SU-DHL-6 (cell line): ENCODE measurements around the gene DLG2.

ENCODE experiments used
- H2AFZ ChIP-seq: fragments of 200-600 bp; sonication (generic); 2 replicates; pipeline ENCODE4 v1.6.1; 2014; ENCODE audit warnings: low read depth, mild to moderate bottlenecking, moderate library complexity, mixed read lengths, antibody characterized with exemption, low read length; ENCODE audit not compliant: severe bottlenecking
- H3F3A ChIP-seq: fragments of 200-600 bp; shearing (Covaris generic); 2 replicates; pipeline ENCODE4 v1.6.0; 2016; ENCODE audit warnings: antibody characterized with exemption, mild to moderate bottlenecking; ENCODE audit not compliant: insufficient read depth
- H3K27ac ChIP-seq: fragments of 200-600 bp; sonication (generic); 2 replicates; pipeline ENCODE4 v1.5.1; 2016; ENCODE audit warnings: low read depth, mild to moderate bottlenecking, low read length, moderate library complexity, mixed read lengths
- H3K27me3 ChIP-seq: fragments of 200-600 bp; sonication (generic), shearing (Covaris generic); 2 replicates; pipeline ENCODE4 v1.6.0; 2014; ENCODE audit warnings: mild to moderate bottlenecking, low read length
- H3K36me3 ChIP-seq: fragments of 200-600 bp; sonication (generic); 2 replicates; pipeline ENCODE4 v1.6.1; 2014; ENCODE audit warnings: mild to moderate bottlenecking, low read length, mixed read lengths
- H3K4me2 ChIP-seq: fragments of 300-600, 200-600 bp; shearing (Covaris generic), sonication (generic); 2 replicates; pipeline ENCODE4 v1.6.0; 2014; ENCODE audit warnings: low read length, low read depth, mild to moderate bottlenecking; ENCODE audit not compliant: poor library complexity, severe bottlenecking
- H3K4me3 ChIP-seq: fragments of 200-600 bp; sonication (generic); 2 replicates; pipeline ENCODE4 v1.5.1; 2014; ENCODE audit warnings: antibody characterized with exemption, low read length, mild to moderate bottlenecking, mixed read lengths; ENCODE audit not compliant: insufficient read depth, poor library complexity, severe bottlenecking
- H3K79me2 ChIP-seq: fragments of 200-600 bp; sonication (generic); 2 replicates; pipeline ENCODE4 v1.6.1; 2014; ENCODE audit warnings: mild to moderate bottlenecking, low read length, moderate library complexity; ENCODE audit not compliant: insufficient read depth
- H3K9ac ChIP-seq: fragments of 200-600 bp; sonication (generic); 2 replicates; pipeline ENCODE4 v1.7.0; 2014; ENCODE audit warnings: mild to moderate bottlenecking, low read length
- H3K9me2 ChIP-seq: fragments of 200-600 bp; sonication (generic); replicated peaks from 2 replicates; pipeline ENCODE4 v1.6.1; 2014; ENCODE audit warnings: low read length; ENCODE audit not compliant: insufficient read depth
- H3K9me3 ChIP-seq: fragments of 200-600 bp; sonication (generic); 2 replicates; pipeline ENCODE4 v1.6.1; 2014; ENCODE audit warnings: low read length, mixed read lengths; ENCODE audit not compliant: insufficient read depth
- H4K20me1 ChIP-seq: fragments of 200-600 bp; sonication (generic); 2 replicates; pipeline ENCODE4 v1.6.1; 2014; ENCODE audit warnings: low read depth, mild to moderate bottlenecking, antibody characterized with exemption, low read length, moderate library complexity, mixed read lengths
- EZH2phosphoT487 ChIP-seq: fragments of 200-600 bp; sonication (generic), shearing (Covaris generic); conservative IDR thresholded peaks from 2 replicates; pipeline ENCODE4 v1.6.1; 2018; ENCODE audit warnings: mild to moderate bottlenecking, antibody characterized with exemption, low read length, moderate library complexity, mixed read lengths
- TF ChIP-seq, protein P1 (sequence below): fragments of 200-600 bp; sonication (generic); IDR thresholded peaks from one replicate; pipeline ENCODE4 v1.5.1; 2017; ENCODE audit warnings: antibody characterized with exemption, mild to moderate bottlenecking, low read length, moderate library complexity; ENCODE audit not compliant: insufficient read depth, poor library complexity, severe bottlenecking

The DLG2 gene

DNA sequence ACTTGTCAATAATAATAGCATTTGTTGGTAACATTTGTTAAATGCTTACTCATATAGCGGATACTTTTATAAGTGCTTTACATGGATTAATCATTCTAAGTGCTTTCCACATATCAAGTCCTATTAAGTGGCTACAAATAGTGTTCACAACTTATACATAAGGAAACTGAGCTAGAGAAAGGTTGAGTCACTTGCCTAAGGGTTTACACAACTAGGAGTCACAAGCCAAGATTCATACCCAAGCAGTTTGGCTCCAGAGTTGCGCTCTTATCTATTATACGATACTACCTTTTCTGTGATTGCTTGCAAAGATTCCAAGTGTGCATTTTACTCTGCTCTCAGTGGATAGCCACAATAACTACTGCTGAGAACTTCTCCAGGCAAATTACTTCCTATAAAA, 2125.1 kb downstream of the DLG2 start:
- no peaks in the 10 kb centered on the region for H3F3A ChIP-seq
- no peaks in the 10 kb centered on the region for H3K79me2 ChIP-seq
- no peak overlapping the region for H3K9ac ChIP-seq
- H3K36me3 ChIP-seq, result no peaks in the 10 kb centered on the region
- no peak overlapping the region for H2AFZ ChIP-seq
- TF ChIP-seq, protein P1, sequence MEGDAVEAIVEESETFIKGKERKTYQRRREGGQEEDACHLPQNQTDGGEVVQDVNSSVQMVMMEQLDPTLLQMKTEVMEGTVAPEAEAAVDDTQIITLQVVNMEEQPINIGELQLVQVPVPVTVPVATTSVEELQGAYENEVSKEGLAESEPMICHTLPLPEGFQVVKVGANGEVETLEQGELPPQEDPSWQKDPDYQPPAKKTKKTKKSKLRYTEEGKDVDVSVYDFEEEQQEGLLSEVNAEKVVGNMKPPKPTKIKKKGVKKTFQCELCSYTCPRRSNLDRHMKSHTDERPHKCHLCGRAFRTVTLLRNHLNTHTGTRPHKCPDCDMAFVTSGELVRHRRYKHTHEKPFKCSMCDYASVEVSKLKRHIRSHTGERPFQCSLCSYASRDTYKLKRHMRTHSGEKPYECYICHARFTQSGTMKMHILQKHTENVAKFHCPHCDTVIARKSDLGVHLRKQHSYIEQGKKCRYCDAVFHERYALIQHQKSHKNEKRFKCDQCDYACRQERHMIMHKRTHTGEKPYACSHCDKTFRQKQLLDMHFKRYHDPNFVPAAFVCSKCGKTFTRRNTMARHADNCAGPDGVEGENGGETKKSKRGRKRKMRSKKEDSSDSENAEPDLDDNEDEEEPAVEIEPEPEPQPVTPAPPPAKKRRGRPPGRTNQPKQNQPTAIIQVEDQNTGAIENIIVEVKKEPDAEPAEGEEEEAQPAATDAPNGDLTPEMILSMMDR, result no peak
- TF ChIP-seq EZH2phosphoT487, result no peak
- no peak overlapping the region for H3K4me2 ChIP-seq
- no peak overlapping the region for H3K4me3 ChIP-seq
- no peak overlapping the region for H3K27ac ChIP-seq
- H3K9me3 ChIP-seq, result no peaks in the 10 kb centered on the region
- H4K20me1 ChIP-seq, result no peaks in the 10 kb centered on the region
- H3K9me2 ChIP-seq, result no peaks in the 10 kb centered on the region; the same call in 1 of the 2 replicates
- no peaks in the 10 kb centered on the region for H3K27me3 ChIP-seq

DNA sequence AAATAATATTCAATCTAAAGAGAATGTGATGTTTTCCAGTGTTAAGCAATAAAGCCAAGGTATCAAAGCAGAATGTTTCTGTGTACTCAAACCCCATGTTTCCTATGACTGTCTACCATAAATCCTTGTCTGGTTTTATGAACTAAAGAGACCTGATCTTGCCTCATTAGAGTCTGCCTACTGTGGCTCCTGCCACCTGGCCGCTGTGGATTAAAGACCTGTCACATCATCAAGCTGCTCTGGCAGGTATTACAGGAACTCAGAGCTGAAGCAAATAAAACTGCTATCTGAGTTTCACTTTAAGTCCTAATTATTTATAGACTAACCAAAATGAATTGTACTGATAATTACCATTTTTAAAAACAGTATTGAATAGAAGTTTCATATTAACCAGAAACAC, 2133.2 kb downstream of the DLG2 start:
- Histone ChIP-seq H3K27me3 (no peaks in the 10 kb centered on the region), H4K20me1 (no peaks in the 10 kb centered on the region), H3K9ac (no peak overlapping the region), H2AFZ (no peak overlapping the region), H3K9me3 (no peaks in the 10 kb centered on the region), H3K27ac (no peak overlapping the region), H3K4me2 (no peak overlapping the region), H3F3A (no peaks in the 10 kb centered on the region), H3K36me3 (no peaks in the 10 kb centered on the region), H3K4me3 (no peak overlapping the region), H3K9me2 (no peaks in the 10 kb centered on the region), H3K79me2 (no peaks in the 10 kb centered on the region)
- TF ChIP-seq, protein P1, result no peak
- no peak for TF ChIP-seq EZH2phosphoT487

DNA sequence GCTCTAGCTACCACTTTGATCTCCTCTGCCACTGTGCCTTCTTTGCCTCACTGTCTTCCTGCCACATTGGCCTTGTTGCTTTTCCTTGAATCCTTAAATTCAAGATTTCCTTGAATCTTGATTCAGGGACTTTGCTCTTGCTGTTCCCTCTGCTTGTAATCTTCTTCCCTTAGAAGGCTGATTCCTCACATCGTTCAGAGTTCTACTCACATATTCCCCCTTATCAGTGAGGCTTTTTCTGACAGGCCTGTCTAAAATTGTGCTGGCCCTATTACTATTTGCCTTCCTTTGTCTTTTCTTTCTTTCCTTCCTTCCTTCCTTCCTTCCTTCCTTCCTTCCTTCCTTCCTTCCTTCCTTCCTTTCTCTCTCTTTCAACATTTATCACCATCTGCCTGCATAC, 2134.1 kb downstream of the DLG2 start:
- H3K4me2 ChIP-seq, result no peak overlapping the region
- H3K27me3 ChIP-seq, result no peaks in the 10 kb centered on the region
- no peak overlapping the region for H2AFZ ChIP-seq
- H3K9ac ChIP-seq, result no peak overlapping the region
- no peaks in the 10 kb centered on the region for H3K9me2 ChIP-seq
- no peak overlapping the region for H3K4me3 ChIP-seq
- no peaks in the 10 kb centered on the region for H3K79me2 ChIP-seq
- H4K20me1 ChIP-seq, result no peaks in the 10 kb centered on the region
- H3K27ac ChIP-seq, result no peak overlapping the region
- no peaks in the 10 kb centered on the region for H3K36me3 ChIP-seq
- H3K9me3 ChIP-seq, result no peaks in the 10 kb centered on the region
- TF ChIP-seq, protein P1, result no peak
- TF ChIP-seq EZH2phosphoT487, result no peak
- H3F3A ChIP-seq, result no peaks in the 10 kb centered on the region
